NCI-H1694 treated with DMSO at 0.1 percent for 48 hours (cell line): ENCODE measurements around the gene WIZ.
A peak's percentile ranks its signal among the peaks of the same experiment; 100 is the strongest.
"Not testable (repeated sequence)": the region's sequence is repeated elsewhere in the genome, so short reads cannot be mapped to it uniquely, and the experiment has no call there.

Experiments used
- DNase-seq: peaks from one replicate; lab custom pipeline; 2025; lab: John Stamatoyannopoulos, UW

The WIZ gene

GRCh38 chr19:15403151-15403531 is 46.6 kb downstream of the WIZ start:
- DNase-seq, result no peak

- DNase-seq, result no peak
These were observed 47.2 kb downstream of the WIZ start for GRCh38 chr19:15402411-15403150.

GRCh38 chr19:15401397-15401710 is 48.4 kb downstream of the WIZ start:
- DNase-seq, result no peak

DNA sequence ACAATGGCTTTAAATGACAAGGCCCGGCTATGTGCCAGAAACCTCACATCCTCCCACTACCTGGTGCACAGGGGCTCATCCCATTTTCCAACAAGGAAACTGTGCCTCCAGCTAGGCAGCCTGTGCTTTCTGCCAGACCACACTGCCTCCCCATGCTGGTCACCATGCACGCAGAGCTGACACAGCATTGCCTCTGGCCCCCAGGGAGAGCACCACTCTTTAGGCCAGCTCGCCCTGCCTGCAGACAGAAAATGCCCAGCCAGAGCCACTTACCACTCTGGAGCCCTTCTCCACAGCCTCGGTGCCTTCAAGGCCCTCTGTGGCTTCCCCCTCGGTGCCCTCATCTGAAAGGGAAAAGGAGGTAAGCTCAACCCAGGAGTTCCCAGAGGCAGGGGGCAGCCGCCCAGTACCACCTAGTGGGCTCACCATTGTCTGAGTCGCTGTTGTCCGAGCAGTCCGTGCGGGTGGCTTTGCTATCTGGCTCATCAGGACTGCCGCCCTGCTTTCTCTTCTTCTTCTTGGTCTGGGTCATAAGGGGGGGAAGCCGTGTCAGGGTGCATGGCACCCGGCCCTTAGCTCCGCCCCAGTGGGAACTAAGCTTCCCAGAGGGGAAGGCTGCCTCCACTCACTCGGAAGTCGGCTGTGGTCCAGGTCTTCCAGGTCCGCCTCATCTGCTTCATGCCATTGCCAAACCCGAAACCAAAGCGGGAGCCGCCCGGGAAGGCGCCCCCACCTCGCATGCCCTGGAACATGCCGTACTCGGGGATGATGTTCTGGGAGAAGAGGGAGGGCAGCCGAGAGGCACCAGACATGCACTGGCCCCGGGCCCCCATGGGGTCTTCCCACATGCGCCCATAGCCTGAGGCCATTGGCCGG is 49.0 kb downstream of the WIZ start:
- DNase-seq, result no peak

DNA sequence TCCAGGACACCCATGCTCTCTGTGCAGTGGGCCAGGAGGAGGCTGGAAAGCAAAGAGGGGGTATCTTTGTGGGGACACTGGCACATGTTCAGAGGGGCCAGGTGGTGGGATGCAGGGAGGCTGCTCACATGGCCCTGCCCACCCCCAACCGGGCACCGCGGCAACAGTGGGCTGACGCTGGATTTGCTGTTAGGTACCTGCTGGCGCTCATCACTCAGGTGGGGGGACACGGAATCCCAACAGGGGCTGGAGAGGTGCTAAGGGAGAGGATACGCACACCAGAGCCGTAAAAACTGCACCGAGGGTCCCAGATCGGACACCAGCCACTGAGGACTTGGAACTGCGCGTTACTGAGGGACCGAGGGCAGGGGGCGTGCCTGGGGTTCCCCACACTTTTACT is 50.1 kb downstream of the WIZ start:
- no peak for DNase-seq

- DNase-seq, result no peak
These were observed 50.6 kb downstream of the WIZ start for GRCh38 chr19:15399234-15399515.

DNA sequence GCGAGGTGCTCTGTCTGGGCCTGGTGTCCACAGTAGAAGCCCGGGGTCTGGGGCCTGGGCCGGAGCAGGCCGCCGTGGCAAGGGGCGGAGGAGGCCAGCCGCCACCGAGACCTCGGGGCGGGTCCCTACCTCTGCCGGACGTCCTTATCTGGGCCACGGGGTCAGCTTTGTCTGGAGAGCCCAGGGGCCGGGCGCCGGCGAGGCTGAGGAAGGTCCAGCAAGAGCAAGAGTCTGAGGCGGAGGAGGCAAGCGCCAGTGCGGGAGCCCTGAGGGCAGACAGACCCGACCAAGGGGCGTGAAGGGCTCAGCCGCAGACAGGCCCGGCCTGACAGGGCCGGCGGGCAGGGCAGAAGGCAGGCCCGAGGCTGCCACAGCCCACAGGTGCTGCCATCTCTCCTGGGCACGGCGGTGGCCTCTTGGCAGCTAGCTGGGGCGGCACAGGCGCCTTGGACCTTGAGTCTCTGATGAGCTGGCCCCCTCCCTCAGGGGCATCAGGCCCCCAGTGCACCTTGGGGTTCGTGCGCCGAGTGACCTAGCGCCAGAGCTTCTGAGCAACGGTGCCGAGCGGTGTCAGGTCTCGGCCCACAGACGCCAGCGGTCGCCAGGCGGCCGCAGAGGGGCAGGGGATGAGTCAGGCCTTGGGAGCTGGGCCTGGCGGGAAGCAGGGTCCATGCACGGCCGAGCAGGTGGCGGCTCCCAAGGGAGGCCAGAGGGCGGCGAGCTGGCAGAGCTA is 51.1 kb downstream of the WIZ start:
- no peak for DNase-seq

GRCh38 chr19:15397782-15398181 is 52.0 kb downstream of the WIZ start:
- DNase-seq, result no peak

GRCh38 chr19:15397236-15397635 is 52.5 kb downstream of the WIZ start:
- DNase-seq, result no peak

GRCh38 chr19:15396436-15396835 is 53.3 kb downstream of the WIZ start:
- no peak for DNase-seq

- not testable (repeated sequence) for DNase-seq
These were observed 54.5 kb downstream of the WIZ start for GRCh38 chr19:15395251-15395650.

DNA sequence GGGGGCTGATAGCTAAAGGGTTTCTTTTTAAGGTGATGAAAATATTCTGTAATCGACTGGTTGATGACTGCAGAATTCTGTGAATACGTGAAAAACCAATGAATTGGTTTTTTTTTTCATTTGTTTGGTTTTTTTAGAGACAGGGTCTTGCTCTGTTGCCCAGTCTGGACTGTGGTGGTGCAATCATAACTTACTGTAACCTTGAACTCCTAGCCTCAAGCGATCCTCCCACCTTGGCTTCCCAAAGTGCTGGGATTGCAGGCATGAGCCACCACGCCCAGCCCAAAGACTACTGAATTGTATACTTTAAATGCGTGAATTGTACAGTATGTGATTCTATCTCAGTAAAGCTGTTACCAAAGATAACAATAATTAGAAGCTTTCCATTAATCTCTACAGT is 55.3 kb downstream of the WIZ start:
- no peak for DNase-seq

DNA sequence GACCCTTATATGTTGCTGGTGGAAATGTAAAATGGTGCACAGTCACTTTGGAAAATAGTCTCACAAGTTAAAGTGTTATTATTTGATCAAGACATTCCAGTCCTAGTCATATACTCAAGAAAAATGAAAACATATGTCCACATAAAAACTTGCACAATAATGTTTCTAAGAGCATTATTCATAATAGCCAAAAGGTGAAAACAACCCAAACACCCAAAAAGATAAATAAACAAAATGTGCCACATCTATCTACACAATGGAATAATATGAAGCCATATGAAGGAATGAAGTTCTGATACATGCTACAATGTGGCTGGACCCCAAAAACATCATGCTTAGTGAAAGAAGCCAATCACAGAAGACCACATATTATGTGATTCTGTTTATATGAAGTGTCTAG is 55.8 kb downstream of the WIZ start:
- no peak for DNase-seq

DNA sequence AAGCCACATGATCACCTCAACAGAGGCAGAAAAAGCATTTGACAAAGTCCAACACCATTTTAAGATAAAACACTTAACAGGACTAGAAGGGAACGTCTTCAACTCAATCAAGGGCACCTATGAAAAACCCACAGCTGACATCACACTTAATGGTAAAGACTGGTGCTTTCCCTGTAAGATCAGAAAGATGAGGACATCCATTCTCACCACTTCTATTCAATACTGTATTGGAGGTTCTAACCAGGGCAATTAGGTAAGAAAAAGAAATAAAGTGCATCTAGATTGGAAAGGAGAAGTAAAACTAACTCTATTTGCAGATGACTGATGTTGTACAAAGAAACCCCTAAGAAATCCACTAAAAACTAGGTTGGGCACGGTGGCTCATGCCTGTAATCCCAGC is 58.9 kb downstream of the WIZ start:
- no peak for DNase-seq

- no peak for DNase-seq
These were observed 67.9 kb downstream of the WIZ start for GRCh38 chr19:15381864-15382263.

- DNase-seq, result no peak
These were observed 68.3 kb downstream of the WIZ start for GRCh38 chr19:15381429-15381828.

- DNase-seq, result no peak
These were observed 69.6 kb downstream of the WIZ start for GRCh38 chr19:15379999-15380647.

DNA sequence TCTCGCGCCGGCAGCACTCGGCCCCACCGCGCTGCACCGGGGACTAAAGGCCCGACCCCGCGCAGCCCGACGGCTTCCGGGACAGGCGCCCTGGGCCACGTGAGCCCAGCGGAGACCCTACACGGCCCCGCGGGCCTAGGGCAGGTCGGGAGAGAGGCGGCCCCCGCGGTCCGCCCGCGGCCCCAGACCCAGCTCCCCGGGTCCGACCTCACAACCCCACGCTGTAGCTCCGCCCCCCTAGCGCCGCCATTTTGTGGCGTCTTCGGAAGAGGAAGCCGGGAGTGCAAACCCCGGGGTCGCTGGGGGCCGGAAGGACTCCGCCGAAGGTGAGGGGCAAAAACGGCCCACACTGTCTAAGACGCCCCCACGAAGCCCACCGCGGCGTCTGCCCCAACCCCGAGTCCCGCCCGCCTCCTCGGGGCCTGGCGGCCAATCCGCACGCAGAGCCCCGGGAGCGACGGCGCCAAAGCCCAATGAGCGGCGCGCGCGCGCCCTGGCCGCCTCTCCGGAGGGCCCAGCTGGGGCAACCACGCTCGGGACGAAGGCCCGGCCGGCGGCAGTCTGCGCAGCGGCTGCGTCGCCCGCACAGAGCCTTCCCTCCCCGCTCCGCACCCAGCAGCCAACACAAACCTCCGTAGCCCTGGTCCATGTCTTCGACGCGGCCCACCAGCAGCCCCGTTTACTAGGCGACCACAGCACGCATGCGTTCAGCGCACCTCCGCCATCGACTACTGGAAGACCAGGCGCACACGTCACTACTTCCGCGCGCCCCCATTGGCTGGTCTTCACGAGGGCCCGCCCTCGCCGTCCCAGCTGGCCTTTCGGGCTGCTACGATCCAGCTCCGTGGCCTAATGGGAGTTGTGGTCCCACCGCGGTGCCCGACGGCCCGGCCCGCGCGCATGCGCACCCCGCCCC is 70.4 kb downstream of the WIZ start, which contains the start of gene AKAP8:
TSS of gene AKAP8 (minus strand) at position 705 of the 916 bp plus-strand sequence. CDS start at position 649, 56 bp downstream.
- DNase-seq, result peak; percentile 96

DNA sequence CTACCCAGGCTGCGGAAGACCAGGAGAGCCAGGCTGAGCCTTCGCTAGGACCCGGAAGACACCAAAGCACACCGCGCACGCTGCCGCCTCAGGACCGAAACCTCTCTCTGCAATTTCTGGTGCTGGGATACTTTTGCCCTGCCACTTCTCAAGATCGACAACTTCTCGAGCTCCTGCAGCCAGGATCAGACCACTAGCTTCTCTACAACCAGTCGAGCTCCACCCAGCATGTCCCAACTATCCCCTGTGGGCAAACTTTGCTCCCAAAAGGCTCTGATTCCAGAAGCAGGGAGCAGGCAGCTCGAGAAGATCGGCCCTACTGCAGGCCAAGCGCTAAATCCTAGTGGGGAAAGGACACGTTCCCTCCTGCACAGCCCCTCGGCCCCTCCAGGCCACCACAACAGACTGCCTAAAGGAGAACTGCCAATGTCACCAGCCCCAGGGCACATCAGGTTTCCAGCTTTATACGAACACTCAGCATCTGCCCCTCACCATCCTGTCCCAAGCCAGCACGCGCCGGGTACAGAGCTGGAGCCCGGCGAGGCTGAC is 71.1 kb downstream of the WIZ start:
- peak; percentile 7 for DNase-seq

- DNase-seq, result no peak
These were observed 74.8 kb downstream of the WIZ start for GRCh38 chr19:15374796-15375440.
